Mesenchymal stem cell (in vitro differentiated cells and primary cell): ENCODE measurements around the gene CATSPER1.

Experiments used
- DNase-seq: peaks from one replicate; pipeline ENCODE4 v3.0.0-alpha.2; 2013
- H2AFZ ChIP-seq: one replicate; pipeline ENCODE4 v1.6.1; 2013; ENCODE audit warnings: low read depth, mild to moderate bottlenecking, control low read depth, inconsistent platforms, low read length, moderate library complexity
- H2AK5ac ChIP-seq: 2 replicates; pipeline ENCODE4 v1.6.1; 2013; ENCODE audit warnings: low read length, moderate library complexity, mild to moderate bottlenecking, inconsistent platforms; ENCODE audit not compliant: severe bottlenecking
- H2BK120ac ChIP-seq: one replicate; pipeline ENCODE4 v1.6.1; 2013; ENCODE audit warnings: low read depth, mild to moderate bottlenecking, inconsistent platforms, low read length, moderate library complexity
- H2BK12ac ChIP-seq, 2 experiments: one replicate each; pipeline ENCODE4 v1.6.1; 2013; ENCODE audit warnings: inconsistent platforms in 2 of 2, low read length in 2 of 2, mild to moderate bottlenecking in 2 of 2, moderate library complexity in 2 of 2, control low read depth in 1 of 2
- H2BK15ac ChIP-seq: one replicate; pipeline ENCODE4 v1.6.1; 2013; ENCODE audit warnings: mild to moderate bottlenecking, low read depth, inconsistent platforms; ENCODE audit not compliant: poor library complexity, severe bottlenecking
- H2BK5ac ChIP-seq: 2 replicates; pipeline ENCODE4 v1.6.1; 2013; ENCODE audit warnings: low read depth, mild to moderate bottlenecking, low read length, control low read depth, inconsistent platforms; ENCODE audit not compliant: poor library complexity, severe bottlenecking
- H3K14ac ChIP-seq, 2 experiments: one replicate each; pipeline ENCODE4 v1.6.1; 2013; ENCODE audit warnings: inconsistent platforms in 2 of 2, low read length in 2 of 2, control low read depth in 1 of 2, mild to moderate bottlenecking in 1 of 2, moderate library complexity in 1 of 2
- H3K18ac ChIP-seq, 2 experiments: one replicate each; pipeline ENCODE4 v1.6.1; 2013; ENCODE audit warnings: inconsistent platforms in 2 of 2, low read length in 2 of 2, control low read depth in 1 of 2, low read depth in 1 of 2, mild to moderate bottlenecking in 1 of 2
- H3K23ac ChIP-seq, 2 experiments: one replicate each; pipeline ENCODE4 v1.6.1; 2013; ENCODE audit warnings: inconsistent platforms in 2 of 2, low read length in 2 of 2, mild to moderate bottlenecking in 2 of 2, moderate library complexity in 2 of 2, control low read depth in 1 of 2
- H3K27ac ChIP-seq: 2 replicates; pipeline ENCODE4 v1.5.1; 2013; ENCODE audit warnings: mild to moderate bottlenecking, moderate library complexity, low read length, control low read depth, inconsistent platforms; ENCODE audit not compliant: poor library complexity, severe bottlenecking
- H3K27me3 ChIP-seq, 2 experiments: 2 replicates each; pipeline versions ENCODE4 v1.6.1 to v1.7.0; 2013; ENCODE audit warnings: low read length in 2 of 2, mild to moderate bottlenecking in 2 of 2, moderate library complexity in 2 of 2, control low read depth in 1 of 2, inconsistent platforms in 1 of 2; ENCODE audit not compliant: control insufficient read depth in 1 of 2, insufficient read depth in 1 of 2
- H3K36me3 ChIP-seq, 2 experiments: 2 replicates each; pipeline versions ENCODE4 v1.6.1 to v1.7.0; 2013; ENCODE audit warnings: low read length in 2 of 2, control low read depth in 1 of 2, inconsistent platforms in 1 of 2, low read depth in 1 of 2, mild to moderate bottlenecking in 1 of 2; ENCODE audit not compliant: insufficient read depth in 2 of 2, control insufficient read depth in 1 of 2
- H3K4ac ChIP-seq, 2 experiments: one replicate each; pipeline ENCODE4 v1.6.1; 2013; ENCODE audit warnings: inconsistent platforms in 2 of 2, low read length in 2 of 2, mild to moderate bottlenecking in 2 of 2, moderate library complexity in 2 of 2, control low read depth in 1 of 2, low read depth in 1 of 2
- H3K4me1 ChIP-seq: 2 replicates; pipeline ENCODE4 v1.6.1; 2013; ENCODE audit warnings: low read depth, low read length, control low read depth; ENCODE audit not compliant: control insufficient read depth, insufficient read depth
- H3K4me2 ChIP-seq: 2 replicates; pipeline ENCODE4 v1.6.1; 2013; ENCODE audit warnings: low read length, mild to moderate bottlenecking, inconsistent platforms; ENCODE audit not compliant: poor library complexity, severe bottlenecking
- H3K4me3 ChIP-seq, 2 experiments: 2 replicates each; pipeline versions ENCODE4 v1.5.1 to v1.7.0; 2013; ENCODE audit warnings: low read length in 2 of 2, mild to moderate bottlenecking in 2 of 2, control low read depth in 1 of 2, low read depth in 1 of 2; ENCODE audit not compliant: insufficient read depth in 1 of 2
- H3K79me1 ChIP-seq: replicated peaks from 2 replicates; pipeline ENCODE4 v1.6.1; 2013; ENCODE audit warnings: mild to moderate bottlenecking, control low read depth, low read length, inconsistent platforms; ENCODE audit not compliant: poor library complexity, severe bottlenecking
- H3K9ac ChIP-seq: 2 replicates; pipeline ENCODE4 v1.7.0; 2013; ENCODE audit warnings: mild to moderate bottlenecking, low read length, moderate library complexity
- H3K9me3 ChIP-seq: 2 replicates; pipeline ENCODE4 v1.7.0; 2013; ENCODE audit warnings: mild to moderate bottlenecking, low read length; ENCODE audit not compliant: control insufficient read depth
- H4K8ac ChIP-seq: one replicate; pipeline ENCODE4 v1.6.1; 2013; ENCODE audit warnings: inconsistent platforms, mild to moderate bottlenecking, low read length, moderate library complexity
- H4K91ac ChIP-seq: one replicate; pipeline ENCODE4 v1.6.1; 2013; ENCODE audit warnings: mild to moderate bottlenecking, low read length, inconsistent platforms
- WGBS: methylation state at CpG from one replicate; pipeline ENCODE4 v1.1.7; 2013; ENCODE audit warnings: mixed read lengths; 5-methylcytosine and 5-hydroxymethylcytosine counted together

Gene CATSPER1

GRCh38 chr11:66012946-66013761 lies 13.1 kb downstream of the CATSPER1 start:
- no peak overlapping the region for H2AFZ ChIP-seq
- H3K23ac ChIP-seq, result peak overlapping the region in 1 of 2 experiments; percentile 54
- 85% methylated on average over 12 of the region's 12 CpGs for WGBS
- peak overlapping the region in 1 of 2 experiments; percentile 14 for H3K4me3 ChIP-seq
- H2BK120ac ChIP-seq, result no peak overlapping the region
- H3K27me3 ChIP-seq, result peaks cover 4 to 20% of the 10 kb centered on the region in 2 experiments
- no peak overlapping the region for H3K4ac ChIP-seq
- DNase-seq, result no peak
- H4K8ac ChIP-seq, result no peak overlapping the region
- H2BK15ac ChIP-seq, result no peak overlapping the region
- H3K14ac ChIP-seq, result no peak overlapping the region
- no peak overlapping the region for H2AK5ac ChIP-seq
- no peaks in the 10 kb centered on the region for H3K79me1 ChIP-seq
- peak overlapping the region in 1 of 2 experiments; percentile 11 for H2BK12ac ChIP-seq
- no peak overlapping the region for H3K4me2 ChIP-seq
- no peaks in the 10 kb centered on the region for H3K9me3 ChIP-seq
- no peaks in the 10 kb centered on the region for H3K36me3 ChIP-seq
- H3K4me1 ChIP-seq, result peaks cover 31% of the 10 kb centered on the region
- no peak overlapping the region for H4K91ac ChIP-seq
- no peak overlapping the region for H3K18ac ChIP-seq
- no peak overlapping the region for H3K27ac ChIP-seq
- no peak overlapping the region for H3K9ac ChIP-seq
- no peak overlapping the region for H2BK5ac ChIP-seq

GRCh38 chr11:66012371-66012945 lies 13.8 kb downstream of the CATSPER1 start:
- Histone ChIP-seq H3K18ac (no peak overlapping the region), H3K4me1 (peaks cover 31% of the 10 kb centered on the region), H3K23ac (no peak overlapping the region), H3K9ac (no peak overlapping the region), H4K8ac (no peak overlapping the region), H3K27me3 (peaks cover 4 to 20% of the 10 kb centered on the region in 2 experiments), H2AK5ac (no peak overlapping the region), H3K4me3 (no peak overlapping the region), H2BK12ac (peak overlapping the region in 1 of 2 experiments; percentile 11), H2BK5ac (no peak overlapping the region), H3K36me3 (no peaks in the 10 kb centered on the region), H3K9me3 (no peaks in the 10 kb centered on the region), H3K4me2 (no peak overlapping the region), H2BK15ac (no peak overlapping the region), H4K91ac (no peak overlapping the region), H3K27ac (no peak overlapping the region), H3K4ac (no peak overlapping the region), H2BK120ac (no peak overlapping the region), H3K79me1 (no peaks in the 10 kb centered on the region), H3K14ac (no peak overlapping the region), H2AFZ (no peak overlapping the region)
- no peak for DNase-seq
- 75% methylated on average over 9 of the region's 12 CpGs for WGBS

- H3K4me1 ChIP-seq, result peaks cover 31% of the 10 kb centered on the region
- peak within 1 kb of the TSS in 1 of 2 experiments; percentile 12 for H3K4me3 ChIP-seq
- H3K4me2 ChIP-seq, result no peak within 1 kb of the TSS
- no peak for DNase-seq
- H4K8ac ChIP-seq, result peak within 1 kb of the TSS; percentile 51
- H2BK5ac ChIP-seq, result no peak within 1 kb of the TSS
- no peak within 1 kb of the TSS for H3K27ac ChIP-seq
- H3K9ac ChIP-seq, result no peak within 1 kb of the TSS
- no peak within 1 kb of the TSS for H3K18ac ChIP-seq
- H4K91ac ChIP-seq, result no peak within 1 kb of the TSS
- peaks cover 4 to 20% of the 10 kb centered on the region in 2 experiments for H3K27me3 ChIP-seq
- H3K9me3 ChIP-seq, result no peaks in the 10 kb centered on the region
- peak within 1 kb of the TSS in 1 of 2 experiments; percentile 78 for H3K23ac ChIP-seq
- H2BK120ac ChIP-seq, result no peak within 1 kb of the TSS
- peaks cover 0 to under 1% of the 10 kb centered on the region in 2 experiments for H3K36me3 ChIP-seq
- H3K79me1 ChIP-seq, result no peaks in the 10 kb centered on the region
- H2AK5ac ChIP-seq, result no peak within 1 kb of the TSS
- peak within 1 kb of the TSS in 1 of 2 experiments; percentile 41 for H3K4ac ChIP-seq
- H3K14ac ChIP-seq, result peak within 1 kb of the TSS in 1 of 2 experiments; percentile 26
- WGBS, result 18% methylated on average over 55 of the region's 61 CpGs
- H2AFZ ChIP-seq, result no peak within 1 kb of the TSS
- H2BK15ac ChIP-seq, result peak within 1 kb of the TSS; percentile 33
- peak within 1 kb of the TSS in 1 of 2 experiments; percentile 11 for H2BK12ac ChIP-seq
Observed at GRCh38 chr11:66011785-66012303, 14.4 kb downstream of the CATSPER1 start, which contains the start of gene CST6. Gene CST6 (plus strand): TSS chr11:66012008. CDS start chr11:66012045, 37 bp downstream.
